Measurements from ENCODE around the gene IGF2R. TPM values are rescaled to one million over a fixed set of nuclear protein-coding genes. Genes with fewer than 3 reads are reported as not detected.

Gene IGF2R
- total RNA-seq, 4 donors from 2014 or later: 60.0 to 93.4 (median 71.7) TPM

DNA sequence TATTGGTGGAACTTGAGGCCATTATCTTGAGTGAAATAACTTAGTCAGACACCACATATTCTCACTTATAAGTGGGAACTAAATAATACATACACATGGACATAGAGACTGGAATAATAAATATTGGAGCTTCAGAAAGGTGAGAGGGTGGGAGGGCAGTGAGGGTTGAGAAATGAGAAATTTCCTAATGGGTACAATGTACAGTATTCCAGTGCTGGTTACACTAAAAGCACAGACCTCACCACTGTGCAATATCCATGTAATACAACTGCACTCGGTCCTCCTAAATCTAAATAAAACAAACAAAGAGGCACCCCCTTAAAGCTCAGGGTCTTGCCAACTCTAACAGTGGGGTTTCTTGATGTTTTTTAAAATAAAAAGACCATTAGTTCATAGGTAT is 53.2 kb downstream of the IGF2R start:
- no peak for DNase-seq (ENCODE audit: low spot score in 2 of 2)
- WGBS, 2 donors: 100% methylated on average over 1 of the region's 1 CpG
- no peak overlapping the region for H3K4me3 ChIP-seq (ENCODE audit: low read depth, poor library complexity, severe bottlenecking)
- intact Hi-C loops (cut with DNase I; ENCODE audit: low total_unique reads): no loop called here
- TF ChIP-seq POLR2A (IDR thresholded peaks at IDR 0.05) (no peak), CTCF (IDR thresholded peaks at IDR 0.05) (no peak)

GRCh38 chr6:160022793-160023192 is 53.9 kb downstream of the IGF2R start:
- no peak for TF ChIP-seq CTCF (IDR thresholded peaks at IDR 0.05)
- TF ChIP-seq POLR2A (IDR thresholded peaks at IDR 0.05): no peak
- 85 to 90% methylated on average over 3 of the region's 3 CpGs for WGBS, 2 donors
- no peak overlapping the region for H3K4me3 ChIP-seq (ENCODE audit: low read depth, poor library complexity, severe bottlenecking)

DNA sequence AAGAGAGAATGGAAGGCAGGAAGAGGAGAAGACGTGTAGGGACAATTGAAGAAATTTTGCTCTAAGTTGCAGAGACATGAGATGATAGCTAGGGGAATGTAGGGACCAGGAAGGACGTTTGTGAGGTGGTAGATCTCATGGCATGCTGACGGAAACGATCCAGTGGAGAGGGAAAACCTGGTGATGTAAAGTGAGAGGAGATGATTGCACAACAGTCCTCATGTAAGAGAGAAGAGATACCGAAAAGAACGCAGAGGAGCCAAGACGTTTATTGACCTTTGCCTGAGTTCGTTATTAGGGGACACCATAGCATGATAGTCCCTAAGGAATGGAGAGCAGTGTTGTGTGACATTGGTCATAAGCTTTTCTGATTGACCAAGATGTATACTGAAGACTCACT is 55.3 kb downstream of the IGF2R start:
- intact Hi-C loops (cut with DNase I; ENCODE audit: low total_unique reads): no loop called here
- DNase-seq (ENCODE audit: low spot score in 2 of 2): no peak
- 89 to 92% methylated on average over 8 of the region's 8 CpGs for WGBS, 2 donors
- no peak for TF ChIP-seq CTCF (IDR thresholded peaks at IDR 0.05)
- H3K4me3 ChIP-seq (ENCODE audit: low read depth, poor library complexity, severe bottlenecking): no peak overlapping the region

More at GRCh38 chr6:160022793-160023192, 53.9 kb downstream of the IGF2R start:
- intact Hi-C loops (cut with DNase I; ENCODE audit: low total_unique reads): no loop called here
- DNase-seq (ENCODE audit: low spot score in 2 of 2): no peak

DNA sequence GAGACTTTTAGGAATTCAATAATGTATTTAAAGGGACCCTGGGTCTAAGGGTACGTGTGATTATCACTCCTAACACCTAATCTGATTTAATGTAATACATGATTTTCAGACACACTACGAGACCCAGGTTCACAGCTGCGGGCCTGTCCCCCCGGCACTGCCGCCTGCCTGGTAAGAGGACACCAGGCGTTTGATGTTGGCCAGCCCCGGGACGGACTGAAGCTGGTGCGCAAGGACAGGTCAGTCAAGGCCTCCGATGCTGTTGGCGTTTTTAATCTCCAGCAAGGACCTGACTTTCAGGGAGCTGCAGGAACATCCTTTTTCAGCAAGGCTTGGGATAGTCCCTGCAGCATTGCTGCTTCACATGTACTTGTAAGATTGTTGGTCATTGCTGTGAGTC is 58.2 kb downstream of the IGF2R start:
- DNase-seq (ENCODE audit: low spot score in 2 of 2): no peak
- intact Hi-C loops (cut with DNase I; ENCODE audit: low total_unique reads): no loop called here
- 91 to 98% methylated on average over 11 of the region's 11 CpGs for WGBS, 2 donors
- TF ChIP-seq POLR2A (IDR thresholded peaks at IDR 0.05): no peak
- no peak for TF ChIP-seq CTCF (IDR thresholded peaks at IDR 0.05)
- no peak overlapping the region for H3K4me3 ChIP-seq (ENCODE audit: low read depth, poor library complexity, severe bottlenecking)

GRCh38 chr6:160027931-160028330 is 59.0 kb downstream of the IGF2R start:
- TF ChIP-seq POLR2A (IDR thresholded peaks at IDR 0.05) (no peak), CTCF (IDR thresholded peaks at IDR 0.05) (no peak)
- H3K4me3 ChIP-seq (ENCODE audit: low read depth, poor library complexity, severe bottlenecking): no peak overlapping the region
- intact Hi-C loops (cut with DNase I; ENCODE audit: low total_unique reads): no loop called here
- whole genome bisulfite sequencing, 2 donors: 84 to 95% methylated on average over 10 of the region's 10 CpGs
- DNase-seq (ENCODE audit: low spot score in 2 of 2): no peak

GRCh38 chr6:160028487-160029275 is 59.8 kb downstream of the IGF2R start:
- TF ChIP-seq POLR2A (IDR thresholded peaks at IDR 0.05) (no peak), CTCF (IDR thresholded peaks at IDR 0.05) (no peak)
- intact Hi-C loops (cut with DNase I; ENCODE audit: low total_unique reads): no loop called here
- WGBS, 2 donors: 89 to 91% methylated on average over 8 of the region's 8 CpGs
- no peak for DNase-seq (ENCODE audit: low spot score in 2 of 2)
- no peak overlapping the region for H3K4me3 ChIP-seq (ENCODE audit: low read depth, poor library complexity, severe bottlenecking)

Data from lower leg skin (tissue), 4 donors.